Activated B cell treated with CpG ODN at 0.5 μM for 24 hours (primary cell): Measurements from ENCODE around the gene MRM1. TPM values are rescaled to one million over a fixed set of nuclear protein-coding genes. Genes with fewer than 3 reads are reported as not detected.

ENCODE experiments used
- ATAC-seq: fragments of 200-7000 bp; cut with Tn5 transposase; one replicate; pipeline ENCODE4 v1.10.0; 2021; ENCODE audit warnings: low read depth, mild to moderate bottlenecking, moderate library complexity
- CTCF ChIA-PET: fragments of 350-600 bp; sonication (Branson Sonifier 250); formaldehyde crosslinking; loops from one replicate; lab custom pipeline; 2021; ENCODE audit warnings: antibody characterized with exemption; lab: Charles Lee
- POLR2A ChIA-PET: fragments of 350-600 bp; sonication (Branson Sonifier 250); formaldehyde crosslinking; loops from one replicate; lab custom pipeline; 2021; ENCODE audit warnings: antibody characterized with exemption; lab: Charles Lee
- DNase-seq: peaks from one replicate; pipeline ENCODE4 v3.0.0; 2022
- H3K27ac Mint-ChIP-seq: one replicate; pipeline ENCODE4 v1.8.0; 2020; ENCODE audit warnings: mixed read lengths
- H3K27me3 Mint-ChIP-seq: one replicate; pipeline ENCODE4 v1.8.0; 2021; ENCODE audit warnings: mixed read lengths
- H3K36me3 Mint-ChIP-seq: one replicate; pipeline ENCODE4 v1.8.0; 2021; ENCODE audit warnings: low read depth, mixed read lengths
- H3K4me1 Mint-ChIP-seq: one replicate; pipeline ENCODE4 v1.8.0; 2021; ENCODE audit warnings: mixed read lengths
- H3K4me3 Mint-ChIP-seq: one replicate; pipeline ENCODE4 v1.8.0; 2020; ENCODE audit warnings: mild to moderate bottlenecking, mixed read lengths
- H3K9me3 Mint-ChIP-seq: one replicate; pipeline ENCODE4 v1.8.0; 2020; ENCODE audit warnings: mixed read lengths
- intact Hi-C: fragments of 100-400 bp; cut with micrococcal nuclease; formaldehyde crosslinking; loops from one replicate; pipeline ENCODE4 v1.15.1; 2024
- total RNA-seq: library from RNA; stranded (reverse); gene quantifications from 2 replicates; pipeline ENCODE4 v1.2.3, GENCODE V29; 2022
- TF ChIP-seq, protein P1 (sequence below): fragments of 200-600 bp; IDR thresholded peaks from one replicate; pipeline ENCODE4 v1.8.0; 2022; ENCODE audit warnings: antibody characterized with exemption, mild to moderate bottlenecking

MRM1 gene
- total RNA-seq, 1 donor from 2014 or later = 15.6 TPM

- ATAC-seq (no peak), DNase-seq (no peak)
- Mint-ChIP-seq H3K4me1 (peaks cover 15% of the 10 kb centered on the region), H3K27ac (no peak overlapping the region), H3K36me3 (peaks cover 6% of the 10 kb centered on the region), H3K4me3 (no peak overlapping the region), H3K9me3 (no peaks in the 10 kb centered on the region), H3K27me3 (no peaks in the 10 kb centered on the region)
- POLR2A ChIA-PET = no interaction called here
- TF ChIP-seq, protein P1, sequence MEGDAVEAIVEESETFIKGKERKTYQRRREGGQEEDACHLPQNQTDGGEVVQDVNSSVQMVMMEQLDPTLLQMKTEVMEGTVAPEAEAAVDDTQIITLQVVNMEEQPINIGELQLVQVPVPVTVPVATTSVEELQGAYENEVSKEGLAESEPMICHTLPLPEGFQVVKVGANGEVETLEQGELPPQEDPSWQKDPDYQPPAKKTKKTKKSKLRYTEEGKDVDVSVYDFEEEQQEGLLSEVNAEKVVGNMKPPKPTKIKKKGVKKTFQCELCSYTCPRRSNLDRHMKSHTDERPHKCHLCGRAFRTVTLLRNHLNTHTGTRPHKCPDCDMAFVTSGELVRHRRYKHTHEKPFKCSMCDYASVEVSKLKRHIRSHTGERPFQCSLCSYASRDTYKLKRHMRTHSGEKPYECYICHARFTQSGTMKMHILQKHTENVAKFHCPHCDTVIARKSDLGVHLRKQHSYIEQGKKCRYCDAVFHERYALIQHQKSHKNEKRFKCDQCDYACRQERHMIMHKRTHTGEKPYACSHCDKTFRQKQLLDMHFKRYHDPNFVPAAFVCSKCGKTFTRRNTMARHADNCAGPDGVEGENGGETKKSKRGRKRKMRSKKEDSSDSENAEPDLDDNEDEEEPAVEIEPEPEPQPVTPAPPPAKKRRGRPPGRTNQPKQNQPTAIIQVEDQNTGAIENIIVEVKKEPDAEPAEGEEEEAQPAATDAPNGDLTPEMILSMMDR = no peak
- intact Hi-C loops = no loop called here
- CTCF ChIA-PET = no interaction called here
Measured at GRCh38 chr17:36612323-36612722, 10.9 kb downstream of the MRM1 start.

- POLR2A ChIA-PET = no interaction called here
- H3K36me3 Mint-ChIP-seq = peaks cover 2% of the 10 kb centered on the region
- intact Hi-C loops = no loop called here
- H3K4me1 Mint-ChIP-seq = peaks cover 15% of the 10 kb centered on the region
- no peak overlapping the region for H3K27ac Mint-ChIP-seq
- no peaks in the 10 kb centered on the region for H3K27me3 Mint-ChIP-seq
- ATAC-seq (no peak), DNase-seq (no peak)
- H3K4me3 Mint-ChIP-seq = no peak overlapping the region
- H3K9me3 Mint-ChIP-seq = no peaks in the 10 kb centered on the region
- CTCF ChIA-PET = no interaction called here
- TF ChIP-seq, protein P1 = no peak
Measured at GRCh38 chr17:36613155-36613554, 11.8 kb downstream of the MRM1 start.

DNA sequence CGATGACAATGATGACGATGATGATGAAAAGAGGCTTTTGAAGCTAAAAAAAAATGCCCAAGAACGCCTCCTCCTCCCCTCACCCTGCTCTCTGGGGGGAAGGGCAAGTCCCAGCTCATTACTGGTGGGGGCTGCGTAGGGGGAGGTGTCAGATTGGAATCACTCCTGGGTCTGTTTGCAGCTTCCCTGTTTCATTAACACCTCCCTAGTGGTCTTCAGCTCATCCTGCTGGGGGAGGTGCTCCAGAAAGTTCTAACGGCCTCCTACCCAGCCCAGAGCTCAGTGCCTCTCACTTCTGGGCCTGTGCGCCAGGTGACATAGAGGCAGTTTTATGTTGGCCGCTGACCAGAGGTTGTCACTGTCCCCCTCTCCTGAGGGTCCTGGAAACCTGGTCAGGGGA is 12.7 kb downstream of the MRM1 start:
- intact Hi-C loops = no loop called here
- Mint-ChIP-seq H3K4me1 (peaks cover 6% of the 10 kb centered on the region), H3K9me3 (no peaks in the 10 kb centered on the region), H3K27me3 (no peaks in the 10 kb centered on the region), H3K4me3 (no peak overlapping the region), H3K36me3 (no peaks in the 10 kb centered on the region), H3K27ac (no peak overlapping the region)
- no peak for ATAC-seq
- CTCF ChIA-PET = interaction anchor here (0.9 to 1.4 kb wide), 2 partner anchors 11 to 12 kb away, joined by 4 to 5 read pairs; no protein-coding TSS in a partner anchor
- DNase-seq = no peak
- TF ChIP-seq, protein P1 = no peak
- POLR2A ChIA-PET = no interaction called here

DNA sequence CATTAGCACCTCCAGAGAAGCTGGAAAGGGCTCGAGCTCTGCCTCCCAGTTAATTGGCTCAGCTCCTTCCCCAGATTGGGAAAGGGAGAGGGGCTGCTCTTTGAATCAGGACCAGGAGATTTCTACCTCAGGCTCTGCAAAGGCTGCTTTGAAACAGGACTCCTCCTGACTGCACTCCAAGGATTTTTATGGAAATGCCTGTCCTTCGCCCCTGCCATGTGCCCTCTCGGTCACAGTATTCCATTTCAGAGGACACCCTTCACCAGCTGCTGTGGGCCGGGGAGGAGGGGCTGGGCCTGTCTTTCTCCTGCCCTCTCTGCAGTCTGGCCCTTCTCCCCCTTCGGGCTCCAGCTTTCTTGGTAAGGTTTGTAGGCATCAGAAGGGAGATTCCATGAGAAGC is 13.6 kb downstream of the MRM1 start:
- TF ChIP-seq, protein P1 = no peak

DNA sequence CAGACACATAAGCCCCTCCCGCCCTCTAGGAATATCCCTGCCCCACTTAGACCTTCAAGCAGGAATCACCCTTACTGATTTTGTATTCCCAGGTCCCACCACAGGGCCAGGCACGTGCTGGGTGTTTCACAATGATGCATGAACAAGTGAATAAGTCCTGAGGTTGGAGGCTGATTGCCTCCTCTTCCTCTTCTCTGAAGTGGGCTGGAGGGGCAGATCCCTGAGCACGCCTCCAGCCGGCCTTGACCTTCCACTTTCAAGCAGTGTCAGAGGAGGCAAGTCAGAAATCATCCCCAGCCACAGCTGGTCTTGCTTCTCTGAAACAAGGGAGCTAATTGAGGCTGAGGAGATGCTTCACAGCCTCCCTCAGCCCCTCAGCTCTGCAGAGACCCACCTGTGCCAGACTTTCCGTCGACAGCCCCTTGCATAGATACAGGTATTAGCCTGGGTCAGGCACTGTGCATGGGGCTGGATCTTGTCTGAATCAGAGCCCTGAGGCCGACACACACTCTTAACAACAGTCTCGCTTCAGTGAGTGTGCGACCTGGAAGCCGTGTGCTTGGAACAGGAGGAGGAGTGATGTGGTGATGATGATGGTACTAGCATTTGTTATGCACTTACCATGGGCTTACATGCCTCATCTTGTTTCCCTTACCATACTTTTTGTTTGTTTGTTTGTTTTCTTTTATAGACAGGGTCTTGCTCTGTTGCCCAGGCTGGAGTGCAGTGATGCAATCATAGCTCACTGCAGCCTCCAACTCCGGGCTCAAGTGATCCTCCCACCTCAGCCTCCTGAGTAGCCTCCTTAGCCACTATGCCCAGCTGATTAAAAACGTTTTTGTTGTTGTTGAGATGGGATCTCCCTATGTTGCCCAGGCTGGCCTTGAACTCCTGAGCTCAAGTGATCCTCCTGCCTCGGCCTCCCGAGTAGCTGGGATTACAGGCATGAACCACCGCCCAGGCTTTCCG is 15.0 kb downstream of the MRM1 start:
- ATAC-seq (no peak), DNase-seq (no peak)
- no peaks in the 10 kb centered on the region for H3K9me3 Mint-ChIP-seq
- ChIA-PET CTCF (interaction anchor here (1.2 to 2.7 kb wide), 2 partner anchors 14 to 431 kb away, joined by 3 to 11 read pairs; partner anchors contain the start of gene MRM1), POLR2A (interaction anchor here (0.9 kb wide), 1 partner anchor 9 kb away, joined by 3 read pairs; no protein-coding TSS in a partner anchor)
- intact Hi-C loops = no loop called here
- no peaks in the 10 kb centered on the region for H3K36me3 Mint-ChIP-seq
- no peak overlapping the region for H3K27ac Mint-ChIP-seq
- no peaks in the 10 kb centered on the region for H3K4me1 Mint-ChIP-seq
- TF ChIP-seq, protein P1 = no peak
- H3K4me3 Mint-ChIP-seq = no peak overlapping the region
- no peaks in the 10 kb centered on the region for H3K27me3 Mint-ChIP-seq

More for the DNA sequence above, 13.6 kb downstream of the MRM1 start:
- ATAC-seq (no peak), DNase-seq (no peak)
- Mint-ChIP-seq H3K36me3 (no peaks in the 10 kb centered on the region), H3K27ac (no peak overlapping the region), H3K4me3 (no peak overlapping the region), H3K9me3 (no peaks in the 10 kb centered on the region), H3K27me3 (no peaks in the 10 kb centered on the region), H3K4me1 (no peaks in the 10 kb centered on the region)
- intact Hi-C loops = no loop called here
- ChIA-PET POLR2A (no interaction called here), CTCF (interaction anchor here (0.9 to 1.4 kb wide), 2 partner anchors 11 to 12 kb away, joined by 4 to 5 read pairs; no protein-coding TSS in a partner anchor)
